ACC112 (cell line): Measurements from ENCODE around the gene GLCCI1.
A peak's percentile ranks its signal among the peaks of the same experiment; 100 is the strongest.

Experiments
- H2AFZ ChIP-seq: fragments of 200-600 bp; sonication (generic); one replicate; pipeline ENCODE4 v1.6.0; 2017; ENCODE audit warnings: antibody characterized with exemption, low read length; ENCODE audit not compliant: unreplicated experiment
- H3K27ac ChIP-seq: fragments of 200-600 bp; sonication (generic); 2 replicates; pipeline ENCODE4 v1.5.1; 2014; ENCODE audit warnings: low read depth, mild to moderate bottlenecking, antibody characterized with exemption, low read length, moderate library complexity
- H3K27me3 ChIP-seq: fragments of 200-600 bp; sonication (generic); 2 replicates; pipeline ENCODE4 v1.6.1; 2014; ENCODE audit warnings: mild to moderate bottlenecking, antibody characterized with exemption, low read length, moderate library complexity, mixed read lengths; ENCODE audit not compliant: insufficient read depth
- H3K36me3 ChIP-seq: fragments of 200-600 bp; sonication (generic); 2 replicates; pipeline ENCODE4 v1.6.1; 2016; ENCODE audit warnings: mild to moderate bottlenecking, antibody characterized with exemption, low read length, moderate library complexity, mixed read lengths; ENCODE audit not compliant: insufficient read depth
- H3K4me1 ChIP-seq: fragments of 200-600 bp; sonication (generic); one replicate; pipeline ENCODE4 v1.6.1; 2016; ENCODE audit warnings: low read length, mixed read lengths; ENCODE audit not compliant: insufficient read depth, unreplicated experiment, control insufficient read depth
- H3K4me3 ChIP-seq: fragments of 200-600 bp; sonication (generic); 2 replicates; pipeline ENCODE4 v1.5.1; 2014; ENCODE audit warnings: mild to moderate bottlenecking, low read depth, low read length
- H3K79me2 ChIP-seq: fragments of 200-600 bp; sonication (generic); one replicate; pipeline ENCODE4 v1.6.0; 2016; ENCODE audit warnings: low read length; ENCODE audit not compliant: control insufficient read depth, unreplicated experiment, insufficient read depth

The GLCCI1 gene

GRCh38 chr7:7933915-7934526 is 34.6 kb upstream of the GLCCI1 start:
- Histone ChIP-seq H3K79me2 (no peaks in the 10 kb centered on the region), H3K36me3 (no peaks in the 10 kb centered on the region), H3K4me1 (no peaks in the 10 kb centered on the region), H3K27me3 (no peaks in the 10 kb centered on the region), H3K27ac (no peak overlapping the region), H3K4me3 (no peak overlapping the region), H2AFZ (no peak overlapping the region)

GRCh38 chr7:7934945-7935344 is 33.7 kb upstream of the GLCCI1 start:
- Histone ChIP-seq H3K36me3 (no peaks in the 10 kb centered on the region), H2AFZ (no peak overlapping the region), H3K79me2 (no peaks in the 10 kb centered on the region), H3K4me3 (no peak overlapping the region), H3K27me3 (no peaks in the 10 kb centered on the region), H3K4me1 (no peaks in the 10 kb centered on the region), H3K27ac (no peak overlapping the region)

DNA sequence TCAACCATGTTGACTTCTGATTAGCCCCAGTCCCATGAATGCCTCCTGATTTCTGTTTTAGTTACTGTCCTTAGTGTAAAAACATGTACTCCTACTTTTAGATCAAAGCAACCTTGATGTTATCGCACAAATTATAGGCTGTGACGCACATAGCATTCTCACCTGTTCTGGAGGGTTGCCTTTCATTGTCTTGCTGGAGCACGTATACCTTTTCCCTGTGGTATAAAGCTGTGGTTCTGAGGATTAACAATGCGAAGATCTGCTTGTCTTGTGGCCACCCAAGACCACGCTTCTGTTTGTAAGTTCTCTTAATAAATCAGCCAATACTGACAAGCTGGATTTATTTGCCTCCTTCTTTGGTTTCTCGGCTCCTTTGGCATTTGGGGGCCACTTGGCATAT is 30.1 kb upstream of the GLCCI1 start:
- Histone ChIP-seq H3K27me3 (no peaks in the 10 kb centered on the region), H3K27ac (no peak overlapping the region)

GRCh38 chr7:7943951-7944350 is 24.6 kb upstream of the GLCCI1 start:
- Histone ChIP-seq H3K36me3 (no peaks in the 10 kb centered on the region), H3K79me2 (no peaks in the 10 kb centered on the region), H3K27me3 (no peaks in the 10 kb centered on the region), H3K4me1 (no peaks in the 10 kb centered on the region), H3K4me3 (no peak overlapping the region), H2AFZ (no peak overlapping the region), H3K27ac (no peak overlapping the region)

More for the DNA sequence above, 30.1 kb upstream of the GLCCI1 start:
- Histone ChIP-seq H3K4me3 (no peak overlapping the region), H3K36me3 (no peaks in the 10 kb centered on the region), H3K79me2 (no peaks in the 10 kb centered on the region), H3K4me1 (no peaks in the 10 kb centered on the region), H2AFZ (no peak overlapping the region)

- H3K4me3 ChIP-seq = no peak overlapping the region
These were observed 23.8 kb upstream of the GLCCI1 start for GRCh38 chr7:7944619-7945282.

GRCh38 chr7:7946486-7946885 is 22.1 kb upstream of the GLCCI1 start:
- Histone ChIP-seq H3K27me3 (no peaks in the 10 kb centered on the region), H3K36me3 (no peaks in the 10 kb centered on the region), H3K79me2 (no peaks in the 10 kb centered on the region), H3K4me1 (no peaks in the 10 kb centered on the region), H3K4me3 (no peak overlapping the region), H3K27ac (no peak overlapping the region), H2AFZ (no peak overlapping the region)

More at GRCh38 chr7:7944619-7945282, 23.8 kb upstream of the GLCCI1 start:
- H3K79me2 ChIP-seq = no peaks in the 10 kb centered on the region
- no peaks in the 10 kb centered on the region for H3K4me1 ChIP-seq
- H3K27me3 ChIP-seq = no peaks in the 10 kb centered on the region
- no peak overlapping the region for H3K27ac ChIP-seq
- no peaks in the 10 kb centered on the region for H3K36me3 ChIP-seq
- no peak overlapping the region for H2AFZ ChIP-seq

DNA sequence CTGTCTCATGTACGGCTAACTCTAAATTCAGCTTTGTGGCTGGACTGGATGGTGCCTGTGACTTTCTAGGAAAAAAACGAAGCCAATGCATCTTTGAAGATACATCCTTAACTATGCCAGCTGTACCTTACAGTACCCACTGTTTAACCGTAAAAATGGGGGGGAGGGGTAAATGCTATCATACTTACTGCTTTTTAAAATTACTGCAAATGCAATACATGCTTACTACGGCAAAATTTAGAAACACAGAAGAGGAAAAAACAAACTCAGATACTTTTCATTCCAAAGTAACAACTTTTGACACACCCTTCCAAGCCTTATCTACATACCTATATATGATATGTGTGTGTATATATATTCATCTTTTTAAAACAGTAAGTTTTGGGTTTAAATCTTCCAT is 20.4 kb upstream of the GLCCI1 start:
- Histone ChIP-seq H3K4me3 (no peak overlapping the region), H3K27me3 (no peaks in the 10 kb centered on the region), H3K4me1 (no peaks in the 10 kb centered on the region), H3K79me2 (no peaks in the 10 kb centered on the region), H3K27ac (no peak overlapping the region), H2AFZ (no peak overlapping the region), H3K36me3 (no peaks in the 10 kb centered on the region)

DNA sequence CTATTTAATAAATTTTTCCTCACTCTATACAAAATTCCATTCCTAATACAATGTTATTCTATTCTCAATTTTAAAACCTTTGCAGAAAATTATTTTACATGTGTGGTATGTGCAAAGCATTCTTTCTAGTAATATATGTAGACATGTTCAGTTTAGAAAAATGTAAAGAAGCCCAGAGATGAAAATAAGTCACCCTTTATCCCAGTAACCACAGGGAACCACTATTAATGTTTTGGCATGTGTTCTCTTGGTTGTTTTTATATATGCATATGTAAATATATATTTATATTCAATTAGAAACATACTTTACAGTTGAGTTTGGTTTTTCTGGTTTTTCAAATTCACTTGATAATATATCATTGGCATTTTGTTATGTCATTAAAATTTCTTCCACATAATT is 14.8 kb upstream of the GLCCI1 start:
- Histone ChIP-seq H3K4me1 (peaks cover 14% of the 10 kb centered on the region), H2AFZ (no peak overlapping the region), H3K27me3 (no peaks in the 10 kb centered on the region), H3K27ac (no peak overlapping the region), H3K36me3 (no peaks in the 10 kb centered on the region), H3K4me3 (no peak overlapping the region), H3K79me2 (no peaks in the 10 kb centered on the region)

- Histone ChIP-seq H3K79me2 (no peaks in the 10 kb centered on the region), H3K27ac (peak overlapping the region; percentile 47), H3K27me3 (no peaks in the 10 kb centered on the region), H3K4me1 (peaks cover 14% of the 10 kb centered on the region), H2AFZ (no peak overlapping the region), H3K36me3 (no peaks in the 10 kb centered on the region), H3K4me3 (no peak overlapping the region)
These were observed 12.0 kb upstream of the GLCCI1 start for GRCh38 chr7:7956531-7957128.

GRCh38 chr7:7957513-7957912 is 11.1 kb upstream of the GLCCI1 start:
- no peak overlapping the region for H3K27ac ChIP-seq
- H3K27me3 ChIP-seq = no peaks in the 10 kb centered on the region

More at GRCh38 chr7:7957513-7957912, 11.1 kb upstream of the GLCCI1 start:
- Histone ChIP-seq H3K4me3 (no peak overlapping the region), H3K4me1 (peaks cover 14% of the 10 kb centered on the region), H3K79me2 (no peaks in the 10 kb centered on the region), H2AFZ (no peak overlapping the region), H3K36me3 (no peaks in the 10 kb centered on the region)
